ENCODE measurements around the gene H2BW1. TPM values are rescaled to one million over a fixed set of nuclear protein-coding genes. Genes with fewer than 3 reads are reported as not detected.

H2BW1 gene
- polyA plus RNA-seq, 1 donor (not counting 4 experiments of a cell fraction or from before 2014, with no cell fraction given) = not detected

- H3K27me3 ChIP-seq (ENCODE audit: control insufficient read depth, extremely low read depth, insufficient read depth, low read length) = no peaks in the 10 kb centered on the region
- no peak overlapping the region for H3K4me3 ChIP-seq (ENCODE audit: control insufficient read depth in 2 of 3, extremely low read depth in 1 of 3, insufficient read depth in 2 of 3, low read depth in 1 of 3, low read length in 3 of 3)
- H3K9me1 ChIP-seq (ENCODE audit: control insufficient read depth, extremely low read depth, insufficient read depth, low read length) = no peaks in the 10 kb centered on the region
- no peak overlapping the region for H3K27ac ChIP-seq (ENCODE audit: control insufficient read depth, insufficient read depth, low read length)
- dilution Hi-C loops (cut with MboI; ENCODE audit: extremely low pct_ligation_motif_present, low sequenced_read_pairs) = no loop called here
- no peak overlapping the region for H3K9ac ChIP-seq (ENCODE audit: control insufficient read depth, extremely low read depth, insufficient read depth, low read length)
- TF ChIP-seq EZH2 (IDR thresholded peaks at IDR 0.05; ENCODE audit: low read length) = no peak
- FAIRE-seq (no peak), DNase-seq (ENCODE audit: low read depth, low spot score) (no peak)
- no peak overlapping the region for H3K4me2 ChIP-seq (ENCODE audit: control insufficient read depth, extremely low read depth, insufficient read depth, low read depth, low read length)
- H3K4me1 ChIP-seq (ENCODE audit: control insufficient read depth, extremely low read depth, insufficient read depth, low read length) = no peaks in the 10 kb centered on the region
- H2AFZ ChIP-seq (ENCODE audit: control insufficient read depth, low read length) = no peak overlapping the region
- no peaks in the 10 kb centered on the region for H4K20me1 ChIP-seq (ENCODE audit: control insufficient read depth, extremely low read depth, insufficient read depth, low read length)
- H3K9me3 ChIP-seq (ENCODE audit: control insufficient read depth, low read depth, low read length) = no peaks in the 10 kb centered on the region
- H3K36me3 ChIP-seq (ENCODE audit: control insufficient read depth in 2 of 2, extremely low read depth in 1 of 2, insufficient read depth in 2 of 2, low read length in 2 of 2) = no peaks in the 10 kb centered on the region
- H3K79me2 ChIP-seq (ENCODE audit: control insufficient read depth, insufficient read depth, low read length) = no peaks in the 10 kb centered on the region
These were observed 27.5 kb upstream of the H2BW1 start for GRCh38 chrX:104041003-104041402.

DNA sequence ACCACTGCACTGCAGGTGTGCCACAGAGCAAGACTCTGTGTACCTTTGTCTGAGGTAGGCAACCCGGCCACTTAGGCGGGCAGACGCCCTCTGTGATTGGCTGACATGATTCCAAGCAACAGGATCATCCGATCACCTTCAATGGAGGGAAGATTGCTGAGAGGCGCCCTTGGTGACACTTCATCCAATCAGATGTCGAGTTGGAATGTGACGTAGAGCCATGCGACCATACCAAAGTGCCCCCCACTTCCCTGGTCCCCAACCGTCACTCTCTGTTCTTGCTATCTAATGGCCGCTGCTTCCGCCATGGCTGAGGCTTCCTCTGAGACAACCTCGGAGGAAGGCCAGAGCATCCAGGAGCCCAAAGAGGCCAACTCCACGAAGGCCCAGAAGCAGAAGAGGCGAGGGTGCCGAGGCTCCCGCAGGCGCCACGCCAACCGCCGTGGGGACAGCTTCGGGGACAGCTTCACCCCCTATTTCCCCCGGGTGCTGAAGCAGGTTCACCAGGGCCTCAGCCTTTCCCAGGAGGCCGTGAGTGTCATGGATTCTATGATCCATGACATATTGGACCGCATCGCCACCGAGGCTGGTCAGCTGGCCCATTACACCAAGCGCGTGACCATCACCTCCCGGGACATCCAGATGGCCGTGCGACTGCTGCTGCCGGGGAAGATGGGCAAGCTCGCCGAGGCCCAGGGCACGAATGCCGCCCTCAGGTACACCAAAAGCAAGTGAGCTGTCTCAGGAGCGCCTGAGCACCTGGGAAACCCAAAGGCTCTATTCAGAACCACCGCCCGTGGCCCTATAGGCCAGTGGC is 26.4 kb upstream of the H2BW1 start, which contains the start of gene H2BW2:
TSS of gene H2BW2 (plus strand) at position 268 of the 817 bp plus-strand sequence. CDS start at position 307, 39 bp downstream.
- no peaks in the 10 kb centered on the region for H3K27me3 ChIP-seq (ENCODE audit: control insufficient read depth, extremely low read depth, insufficient read depth, low read length)
- no peak for FAIRE-seq

More for the DNA sequence above, 26.4 kb upstream of the H2BW1 start, which contains the start of gene H2BW2:
- DNase-seq (ENCODE audit: low read depth, low spot score) = no peak
- no peak within 1 kb of the TSS for H3K9ac ChIP-seq (ENCODE audit: control insufficient read depth, extremely low read depth, insufficient read depth, low read length)
- no peaks in the 10 kb centered on the region for H3K9me1 ChIP-seq (ENCODE audit: control insufficient read depth, extremely low read depth, insufficient read depth, low read length)
- no peaks in the 10 kb centered on the region for H4K20me1 ChIP-seq (ENCODE audit: control insufficient read depth, extremely low read depth, insufficient read depth, low read length)
- no peak within 1 kb of the TSS for H3K4me2 ChIP-seq (ENCODE audit: control insufficient read depth, extremely low read depth, insufficient read depth, low read depth, low read length)
- H2AFZ ChIP-seq (ENCODE audit: control insufficient read depth, low read length) = no peak within 1 kb of the TSS
- H3K4me1 ChIP-seq (ENCODE audit: control insufficient read depth, extremely low read depth, insufficient read depth, low read length) = no peaks in the 10 kb centered on the region
- no peaks in the 10 kb centered on the region for H3K79me2 ChIP-seq (ENCODE audit: control insufficient read depth, insufficient read depth, low read length)
- H3K27ac ChIP-seq (ENCODE audit: control insufficient read depth, insufficient read depth, low read length) = no peak within 1 kb of the TSS
- TF ChIP-seq EZH2 (IDR thresholded peaks at IDR 0.05; ENCODE audit: low read length) = no peak
- TF ChIP-seq, protein P1, sequence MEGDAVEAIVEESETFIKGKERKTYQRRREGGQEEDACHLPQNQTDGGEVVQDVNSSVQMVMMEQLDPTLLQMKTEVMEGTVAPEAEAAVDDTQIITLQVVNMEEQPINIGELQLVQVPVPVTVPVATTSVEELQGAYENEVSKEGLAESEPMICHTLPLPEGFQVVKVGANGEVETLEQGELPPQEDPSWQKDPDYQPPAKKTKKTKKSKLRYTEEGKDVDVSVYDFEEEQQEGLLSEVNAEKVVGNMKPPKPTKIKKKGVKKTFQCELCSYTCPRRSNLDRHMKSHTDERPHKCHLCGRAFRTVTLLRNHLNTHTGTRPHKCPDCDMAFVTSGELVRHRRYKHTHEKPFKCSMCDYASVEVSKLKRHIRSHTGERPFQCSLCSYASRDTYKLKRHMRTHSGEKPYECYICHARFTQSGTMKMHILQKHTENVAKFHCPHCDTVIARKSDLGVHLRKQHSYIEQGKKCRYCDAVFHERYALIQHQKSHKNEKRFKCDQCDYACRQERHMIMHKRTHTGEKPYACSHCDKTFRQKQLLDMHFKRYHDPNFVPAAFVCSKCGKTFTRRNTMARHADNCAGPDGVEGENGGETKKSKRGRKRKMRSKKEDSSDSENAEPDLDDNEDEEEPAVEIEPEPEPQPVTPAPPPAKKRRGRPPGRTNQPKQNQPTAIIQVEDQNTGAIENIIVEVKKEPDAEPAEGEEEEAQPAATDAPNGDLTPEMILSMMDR (optimal IDR thresholded peaks at IDR 0.05 in 1 of 3, IDR thresholded peaks at IDR 0.05 in 1 of 3, conservative IDR thresholded peaks at IDR 0.05 in 1 of 3; ENCODE audit: extremely low read depth in 1 of 3, insufficient read depth in 2 of 3, low read length in 3 of 3) = no peak
- H3K9me3 ChIP-seq (ENCODE audit: control insufficient read depth, low read depth, low read length) = no peaks in the 10 kb centered on the region
- H3K36me3 ChIP-seq (ENCODE audit: control insufficient read depth in 2 of 2, extremely low read depth in 1 of 2, insufficient read depth in 2 of 2, low read length in 2 of 2) = no peaks in the 10 kb centered on the region
- dilution Hi-C loops (cut with MboI; ENCODE audit: extremely low pct_ligation_motif_present, low sequenced_read_pairs) = no loop called here
- H3K4me3 ChIP-seq (ENCODE audit: control insufficient read depth in 2 of 3, extremely low read depth in 1 of 3, insufficient read depth in 2 of 3, low read depth in 1 of 3, low read length in 3 of 3) = no peak within 1 kb of the TSS
